Panc1 (cell line): Measurements from ENCODE around the gene OTOF. TPM values are rescaled to one million over a fixed set of nuclear protein-coding genes. Genes with fewer than 3 reads are reported as not detected.

ENCODE experiments used
- ATAC-seq: fragments of 200-7000 bp; cut with Tn5 transposase; 2 replicates; pipeline ENCODE4 v1.9.1; 2020; ENCODE audit warnings: mild to moderate bottlenecking, moderate library complexity
- BruUV-seq: library from RNA; stranded (reverse); fragments of 400-500 nt; replicated peaks from 2 replicates; lab custom pipeline; 2021; lab: Mats Ljungman, UMichigan
- CTCF ChIA-PET: fragments of 300-600 bp; sonication (Branson Sonifier 250); formaldehyde crosslinking; loops from one replicate; lab custom pipeline; 2022; ENCODE audit warnings: antibody characterized with exemption; lab: Charles Lee
- POLR2A ChIA-PET: fragments of 300-600 bp; sonication (Branson Sonifier 250); formaldehyde crosslinking; loops from one replicate; lab custom pipeline; 2022; ENCODE audit warnings: antibody characterized with exemption; lab: Charles Lee
- DNase-seq: peaks from one replicate; pipeline ENCODE4 v3.0.0-alpha.2; 2010; ENCODE audit warnings: low read depth, low spot score
- H3K27ac ChIP-seq: 2 replicates; pipeline ENCODE4 v1.5.1; 2011; ENCODE audit warnings: mild to moderate bottlenecking, low read length, inconsistent platforms
- H3K27me3 ChIP-seq: fragments of 200-500 bp; sonication (Bioruptor generic); 2 replicates; pipeline ENCODE4 v1.6.0; 2014; ENCODE audit warnings: low read length, inconsistent platforms; ENCODE audit not compliant: control insufficient read depth, insufficient read depth
- H3K36me3 ChIP-seq: fragments of 200-500 bp; sonication (Bioruptor generic); 2 replicates; pipeline ENCODE4 v1.5.1; 2014; ENCODE audit warnings: inconsistent platforms, mild to moderate bottlenecking, low read length, moderate library complexity; ENCODE audit not compliant: control insufficient read depth, insufficient read depth
- H3K4me1 ChIP-seq: 2 replicates; pipeline ENCODE4 v1.5.1; 2011; ENCODE audit warnings: inconsistent platforms, mild to moderate bottlenecking, low read length, moderate library complexity; ENCODE audit not compliant: control insufficient read depth, insufficient read depth
- H3K4me3 ChIP-seq, 2 experiments: 2 replicates each; pipeline ENCODE4 v1.5.1; 2011 to 2012; ENCODE audit warnings: low read depth in 2 of 2, low read length in 2 of 2, mild to moderate bottlenecking in 2 of 2, inconsistent platforms in 1 of 2, moderate library complexity in 1 of 2
- H3K9me3 ChIP-seq: fragments of 200-500 bp; sonication (Bioruptor generic); 2 replicates; pipeline ENCODE4 v1.5.1; 2014; ENCODE audit warnings: low read depth, mild to moderate bottlenecking, inconsistent platforms, low read length, moderate library complexity; ENCODE audit not compliant: control insufficient read depth, insufficient read depth
- CTCF ChIP-seq: fragments of 450-650 bp; IDR thresholded peaks from 2 replicates; pipeline ENCODE4 v1.5.1; 2017; ENCODE audit warnings: mild to moderate bottlenecking
- POLR2AphosphoS5 ChIP-seq: IDR thresholded peaks from 2 replicates; pipeline ENCODE4 v1.6.1; 2012; ENCODE audit warnings: mild to moderate bottlenecking, low read depth, low read length, moderate library complexity
- REST ChIP-seq, 2 experiments: IDR thresholded peaks; 2 replicates each; pipeline ENCODE4 v1.6.1; 2011 to 2012; ENCODE audit warnings: low read depth in 2 of 2, control low read depth in 1 of 2, low read length in 1 of 2, mild to moderate bottlenecking in 1 of 2, moderate library complexity in 1 of 2; ENCODE audit not compliant: insufficient read depth in 1 of 2
- SIN3A ChIP-seq: IDR thresholded peaks from 2 replicates; pipeline ENCODE4 v1.6.1; 2012; ENCODE audit warnings: low read depth, mild to moderate bottlenecking, low read length, moderate library complexity, borderline replicate concordance; ENCODE audit not compliant: insufficient read depth
- TCF7L2 ChIP-seq: IDR thresholded peaks from 2 replicates; pipeline ENCODE4 v1.6.1; 2011; ENCODE audit warnings: mild to moderate bottlenecking, low read depth, low read length, inconsistent platforms
- in situ Hi-C: cut with HindIII; loops from 2 replicates; pipeline ENCODE4 v1.10.0; 2016; ENCODE audit warnings: low sequenced_read_pairs, low pct_unique_long_range_greater_than_20kb
- intact Hi-C: fragments of 100-400 bp; cut with micrococcal nuclease; formaldehyde crosslinking; loops from one replicate; pipeline ENCODE4 v1.10.0; 2022; ENCODE audit not compliant: unreplicated experiment
- total RNA-seq: library from RNA; stranded (reverse); gene quantifications from one replicate; pipeline ENCODE4 v1.2.1, GENCODE V29; 2021; ENCODE audit not compliant: unreplicated experiment

OTOF gene
- total RNA-seq, 1 experiment from 2014 or later = 0.41 TPM

DNA sequence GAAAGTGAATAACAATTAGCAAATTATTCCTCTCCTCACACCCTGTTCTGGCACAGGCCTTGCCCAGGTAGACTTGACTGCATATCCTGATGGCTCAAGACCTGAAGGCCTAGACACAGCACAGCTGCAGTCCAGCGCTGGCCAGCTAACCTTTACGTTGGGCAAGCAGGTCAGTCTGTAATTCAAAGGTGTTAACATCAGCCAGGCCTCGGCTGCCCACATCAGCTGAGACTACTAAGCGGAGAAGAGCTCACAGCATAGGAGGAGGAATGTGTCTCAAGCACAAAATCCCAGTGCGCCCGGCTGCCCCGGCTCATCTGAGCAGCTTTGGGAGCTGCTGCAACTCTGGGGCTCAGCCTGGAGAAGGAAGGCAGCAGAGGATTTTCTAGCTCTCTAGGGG is 33.5 kb upstream of the OTOF start:
- ChIA-PET POLR2A (no interaction called here), CTCF (interaction anchor here (1.6 kb wide), 1 partner anchor 9 kb away, joined by 4 read pairs; no protein-coding TSS in a partner anchor)
- no peak for ATAC-seq
- no peak for TF ChIP-seq TCF7L2
- no peak for TF ChIP-seq REST (IDR thresholded peaks at IDR 0.05; ENCODE audit: insufficient read depth in 1 of 2, low read depth in 2 of 2, low read length in 1 of 2)
- no peak for TF ChIP-seq SIN3A
- no peak for TF ChIP-seq POLR2AphosphoS5
- no peak for TF ChIP-seq CTCF
- Histone ChIP-seq H3K4me1 (no peaks in the 10 kb centered on the region), H3K27ac (no peak overlapping the region), H3K27me3 (peaks cover 3% of the 10 kb centered on the region), H3K4me3 (no peak overlapping the region), H3K9me3 (no peaks in the 10 kb centered on the region), H3K36me3 (no peaks in the 10 kb centered on the region)
- in situ Hi-C loops (no loop called here), intact Hi-C loops (no loop called here)
- DNase-seq = no peak
- no TSS peak for BruUV-seq

DNA sequence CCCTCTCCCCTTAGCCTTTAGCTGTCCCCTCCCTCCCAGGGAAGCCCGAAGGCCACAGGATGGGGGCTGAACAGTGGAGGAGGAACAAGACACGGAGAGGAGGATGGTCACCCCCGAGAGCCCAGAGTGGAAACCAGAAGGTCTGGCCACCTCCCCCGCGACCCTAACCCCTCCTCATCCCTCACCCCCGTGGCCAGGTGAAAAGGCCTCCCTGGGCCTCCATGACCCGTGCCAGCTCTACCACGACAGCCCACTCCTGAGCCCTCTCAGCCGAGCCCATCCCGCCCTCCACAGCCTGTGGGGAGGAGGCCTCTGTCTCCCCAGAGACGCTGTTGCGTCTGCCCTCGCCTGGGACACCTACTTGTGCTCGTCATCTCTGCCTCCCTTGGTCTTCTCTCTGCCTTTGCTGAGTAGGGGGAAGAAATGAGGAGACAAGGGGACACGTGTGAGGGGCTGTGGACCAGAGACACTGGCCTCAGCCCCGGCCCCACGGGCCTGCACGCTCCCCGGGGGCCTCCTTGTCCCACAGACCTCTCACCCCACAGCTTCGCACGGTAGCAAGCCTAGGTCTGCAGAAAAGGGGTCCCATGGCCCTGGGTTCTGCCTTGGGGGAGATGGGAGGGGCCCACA is 32.5 kb upstream of the OTOF start:
- DNase-seq = no peak
- ATAC-seq = no peak
- Histone ChIP-seq H3K4me3 (no peak overlapping the region), H3K4me1 (no peaks in the 10 kb centered on the region), H3K27ac (no peak overlapping the region), H3K36me3 (no peaks in the 10 kb centered on the region), H3K27me3 (peaks cover 3% of the 10 kb centered on the region), H3K9me3 (no peaks in the 10 kb centered on the region)
- ChIA-PET CTCF (no interaction called here), POLR2A (no interaction called here)
- in situ Hi-C loops = no loop called here
- intact Hi-C loops = no loop called here
- BruUV-seq = no TSS peak
- TF ChIP-seq POLR2AphosphoS5 = no peak
- no peak for TF ChIP-seq TCF7L2
- no peak for TF ChIP-seq CTCF
- no peak for TF ChIP-seq REST (IDR thresholded peaks at IDR 0.05; ENCODE audit: insufficient read depth in 1 of 2, low read depth in 2 of 2, low read length in 1 of 2)
- no peak for TF ChIP-seq SIN3A
